GM04504 (cell line): Measurements from ENCODE around the gene DPP6.
A peak's percentile ranks its signal among the peaks of the same experiment; 100 is the strongest.
"Not testable (repeated sequence)": the region's sequence is repeated elsewhere in the genome, so short reads cannot be mapped to it uniquely, and the experiment has no call there.

Source experiments
- DNase-seq: peaks from one replicate; pipeline ENCODE4 v3.0.0-alpha.2; 2012; ENCODE audit warnings: low read depth

Gene DPP6

DNA sequence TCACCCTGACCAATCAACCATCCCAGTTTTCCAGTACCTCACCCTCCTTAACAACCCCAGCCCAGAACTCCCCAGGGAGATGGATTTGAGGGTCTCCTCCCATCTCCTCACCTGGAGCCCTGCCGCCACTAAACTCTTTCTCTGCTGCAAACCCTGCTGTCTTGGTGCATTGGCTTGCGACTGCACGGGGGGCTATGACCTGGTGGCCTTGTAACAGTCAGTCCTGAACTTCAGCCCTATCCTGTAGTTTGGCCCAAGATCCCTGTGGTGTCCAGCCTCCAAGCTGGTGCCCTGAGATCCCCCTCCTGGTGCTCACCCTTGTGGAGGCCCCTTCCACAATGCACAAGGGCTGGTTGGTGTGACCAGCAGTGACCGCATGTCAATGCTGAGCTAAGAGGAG lies 858.8 kb downstream of the DPP6 start:
- no peak for DNase-seq

DNA sequence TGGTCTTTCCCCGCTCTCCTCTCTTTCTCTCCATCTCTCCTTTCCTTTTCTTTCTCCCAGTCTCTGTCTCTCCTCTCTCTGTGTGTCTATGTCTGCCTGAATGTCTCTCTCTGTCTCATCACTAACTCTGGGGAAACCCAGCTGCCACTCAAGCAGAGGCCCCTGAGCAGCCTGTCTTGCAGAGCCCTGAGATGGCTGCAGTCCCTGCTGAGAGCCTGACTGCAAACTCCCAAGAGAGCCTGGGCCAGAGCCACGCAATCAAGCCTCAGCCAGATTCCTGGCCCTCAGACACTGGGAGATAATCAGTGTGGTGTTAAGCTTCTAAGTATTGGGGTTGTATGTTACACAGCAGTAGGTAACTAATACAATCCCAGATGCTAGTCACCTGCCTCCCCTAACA lies 859.2 kb downstream of the DPP6 start:
- no peak for DNase-seq

DNA sequence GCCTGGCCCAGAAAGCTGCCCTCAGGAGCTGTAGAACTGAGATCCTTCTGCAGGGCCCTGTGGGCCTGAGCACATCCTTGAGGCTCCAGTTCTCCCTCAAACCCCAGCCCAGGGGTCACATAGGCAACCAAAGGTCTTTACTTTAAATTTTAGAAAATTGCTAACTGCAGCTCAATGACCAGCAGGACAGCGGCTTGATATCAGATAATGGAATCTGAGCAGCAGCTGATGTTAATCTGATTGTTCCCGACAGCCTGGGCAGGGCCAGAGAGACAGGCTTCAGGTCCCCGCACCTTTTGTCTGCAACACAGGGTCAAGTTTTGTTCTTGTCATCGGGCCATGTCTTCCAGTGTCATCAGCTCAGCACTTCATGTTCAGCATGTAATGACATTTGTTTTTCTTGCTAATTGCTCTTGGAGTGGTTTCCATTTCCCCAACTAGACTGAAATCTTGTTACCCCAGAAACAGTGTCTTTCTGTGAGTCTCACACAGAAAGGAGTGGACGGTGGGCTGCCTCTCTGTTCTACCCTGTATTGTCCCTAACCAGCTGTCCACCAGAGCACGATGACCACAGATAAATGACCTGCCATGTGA lies 859.8 kb downstream of the DPP6 start:
- DNase-seq, result no peak

DNA sequence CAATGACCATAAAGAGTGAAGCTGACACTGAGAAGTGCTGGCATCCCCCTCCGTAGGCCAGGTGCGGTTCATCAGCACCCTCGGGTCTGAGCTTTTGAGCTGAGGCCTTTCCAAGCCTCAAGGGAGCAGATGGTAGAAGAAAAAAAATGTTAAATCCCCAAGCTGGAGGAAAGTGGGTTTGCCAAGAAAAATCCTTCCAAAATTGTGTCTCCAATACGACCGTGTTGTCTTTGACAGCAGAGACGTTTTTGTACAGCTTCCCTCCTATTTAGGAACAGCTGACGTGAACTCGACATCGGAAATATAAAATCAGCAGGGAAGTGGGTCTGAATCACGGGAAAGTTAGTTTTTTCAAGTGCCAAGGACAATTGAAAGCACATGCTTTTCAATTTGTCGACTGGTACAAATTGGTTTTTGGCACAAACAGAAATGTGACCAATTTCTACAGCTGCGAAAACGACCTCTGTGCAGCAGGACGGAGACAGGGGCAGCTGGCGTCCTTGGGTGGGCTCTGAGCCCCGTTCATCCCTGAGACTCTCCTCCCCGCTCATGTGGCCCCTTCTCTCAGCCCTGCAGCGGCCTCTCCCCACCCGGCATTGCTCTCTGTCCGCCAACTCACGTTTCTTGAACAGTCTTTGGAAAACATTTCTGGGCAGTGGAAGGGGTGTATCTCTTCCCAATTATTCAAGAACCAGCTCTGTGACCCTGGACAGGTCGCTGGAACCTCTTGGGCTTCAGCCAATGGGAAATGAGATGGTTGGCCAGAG lies 860.9 kb downstream of the DPP6 start:
- no peak for DNase-seq

DNA sequence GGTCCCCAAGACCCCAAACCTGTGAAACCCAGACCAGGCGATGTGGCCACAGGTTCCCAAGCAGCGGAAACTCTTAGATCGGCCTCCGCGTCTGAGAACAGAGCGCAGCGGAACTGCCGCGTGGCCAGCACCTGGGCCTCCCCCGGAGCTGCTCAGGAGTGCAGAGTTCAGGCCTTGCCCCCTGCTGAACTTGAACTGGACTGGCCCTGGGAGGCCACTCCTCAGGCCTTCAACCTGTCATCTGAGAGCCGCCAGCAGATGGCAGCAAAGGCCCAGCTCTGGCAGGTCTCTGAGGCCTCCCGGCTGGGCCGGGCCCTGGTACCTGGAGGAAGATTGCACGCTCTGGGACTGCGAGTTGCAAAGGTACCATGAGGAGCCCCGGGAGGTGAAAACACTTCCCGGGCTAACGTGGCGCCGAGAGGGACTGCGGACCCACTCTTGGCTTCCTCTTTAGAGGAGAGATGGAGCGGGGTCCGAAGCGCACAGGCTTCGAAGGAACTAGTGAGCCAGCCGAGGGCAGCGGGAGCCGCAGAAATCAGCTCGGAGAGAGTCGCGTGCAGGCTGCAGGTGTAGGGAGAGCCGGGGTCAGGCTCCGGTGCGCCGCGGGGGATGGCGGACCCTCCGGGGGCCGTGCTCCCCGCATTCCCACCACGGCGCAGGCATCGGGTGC lies 861.6 kb downstream of the DPP6 start:
- peak; percentile 44 for DNase-seq

DNA sequence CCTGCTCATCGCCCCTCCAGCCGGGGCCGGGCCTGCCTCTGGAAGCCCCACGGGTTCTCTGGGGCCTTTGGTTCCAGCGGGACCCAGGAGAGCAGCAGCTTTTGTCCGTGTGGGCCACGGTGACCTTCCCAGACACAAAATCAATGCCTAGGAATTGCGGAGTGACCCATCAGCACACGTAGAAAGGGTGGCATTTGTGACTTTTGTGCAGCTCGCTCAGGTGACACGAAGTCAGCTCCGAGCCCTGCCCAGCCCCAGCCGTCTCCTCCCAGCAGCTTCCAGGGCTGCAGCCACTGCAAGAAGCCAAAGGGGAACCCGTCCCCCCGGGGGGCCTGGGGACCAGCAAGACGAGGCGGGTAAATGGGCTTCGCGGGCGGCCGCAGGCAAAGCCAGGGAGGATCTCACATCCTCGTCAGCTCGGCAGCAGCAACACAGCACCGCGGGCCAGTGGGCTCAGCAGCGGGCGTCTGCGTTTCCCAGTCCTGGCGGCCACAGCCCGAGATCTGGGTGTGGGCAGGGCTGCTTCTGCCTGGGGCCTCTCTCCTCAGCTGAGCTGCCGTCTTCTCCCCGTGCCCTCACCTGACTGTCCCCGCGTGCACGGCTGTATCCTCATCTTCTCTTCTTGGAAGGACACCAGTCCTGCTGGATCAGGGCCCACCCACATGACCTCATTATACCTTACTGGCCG lies 862.3 kb downstream of the DPP6 start:
- no peak for DNase-seq

DNA sequence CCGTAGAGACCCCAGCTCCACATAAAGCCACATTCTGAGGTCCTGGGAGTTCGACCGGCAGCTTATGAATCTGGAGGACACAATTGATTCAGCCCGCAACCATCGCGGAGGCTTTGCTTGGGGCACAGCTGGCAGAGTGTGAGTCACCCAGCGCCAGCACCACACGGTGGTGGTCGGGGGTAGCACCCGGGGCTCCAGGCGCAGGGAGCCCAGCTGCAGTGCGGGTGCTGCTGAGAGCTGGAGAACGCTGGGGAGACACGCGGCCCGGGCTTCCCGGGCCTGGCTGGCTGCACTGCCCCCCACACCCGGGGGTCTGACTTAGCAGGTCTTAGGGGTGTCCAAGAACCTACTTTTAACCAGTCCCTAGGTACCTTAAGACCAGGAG lies 862.8 kb downstream of the DPP6 start:
- DNase-seq, result no peak

DNA sequence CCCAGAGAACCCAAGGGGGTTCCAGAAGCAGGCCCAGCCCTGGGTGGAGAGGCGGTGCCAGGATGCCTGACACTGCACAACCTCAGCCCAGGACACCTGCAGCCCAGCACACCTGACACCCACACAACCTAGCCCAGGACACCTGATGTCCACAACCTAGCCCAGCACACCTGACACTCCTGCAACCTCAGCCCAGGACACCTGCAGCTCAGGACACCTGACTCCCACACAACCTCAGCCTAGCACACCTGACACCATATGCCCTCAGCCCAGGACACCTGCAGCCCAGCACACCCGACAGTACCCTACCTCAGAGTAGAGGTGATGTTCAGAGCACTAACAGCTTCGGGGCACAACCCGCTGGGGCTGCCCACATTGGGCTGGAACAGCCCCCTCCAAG lies 863.4 kb downstream of the DPP6 start:
- no peak for DNase-seq

DNA sequence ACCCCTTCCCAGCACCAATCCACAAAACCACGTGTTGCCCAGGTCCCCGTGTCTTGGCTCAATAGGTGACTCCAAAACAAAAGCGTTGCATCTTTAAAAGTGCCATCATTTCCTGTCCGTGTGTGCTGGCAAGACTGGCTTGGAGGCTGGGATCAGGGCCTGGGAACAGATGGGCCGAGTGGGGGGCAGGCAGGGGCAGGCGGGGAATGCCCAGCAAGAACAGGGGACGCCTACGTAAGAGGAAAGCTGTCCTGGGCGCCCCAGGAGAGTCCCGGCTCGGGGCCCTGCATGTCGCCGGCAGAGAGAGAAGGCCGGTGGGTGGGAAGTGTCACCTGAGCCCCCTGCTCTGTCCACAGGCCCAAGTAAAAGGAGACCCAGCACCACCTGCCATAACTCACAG lies 864.2 kb downstream of the DPP6 start:
- no peak for DNase-seq

DNA sequence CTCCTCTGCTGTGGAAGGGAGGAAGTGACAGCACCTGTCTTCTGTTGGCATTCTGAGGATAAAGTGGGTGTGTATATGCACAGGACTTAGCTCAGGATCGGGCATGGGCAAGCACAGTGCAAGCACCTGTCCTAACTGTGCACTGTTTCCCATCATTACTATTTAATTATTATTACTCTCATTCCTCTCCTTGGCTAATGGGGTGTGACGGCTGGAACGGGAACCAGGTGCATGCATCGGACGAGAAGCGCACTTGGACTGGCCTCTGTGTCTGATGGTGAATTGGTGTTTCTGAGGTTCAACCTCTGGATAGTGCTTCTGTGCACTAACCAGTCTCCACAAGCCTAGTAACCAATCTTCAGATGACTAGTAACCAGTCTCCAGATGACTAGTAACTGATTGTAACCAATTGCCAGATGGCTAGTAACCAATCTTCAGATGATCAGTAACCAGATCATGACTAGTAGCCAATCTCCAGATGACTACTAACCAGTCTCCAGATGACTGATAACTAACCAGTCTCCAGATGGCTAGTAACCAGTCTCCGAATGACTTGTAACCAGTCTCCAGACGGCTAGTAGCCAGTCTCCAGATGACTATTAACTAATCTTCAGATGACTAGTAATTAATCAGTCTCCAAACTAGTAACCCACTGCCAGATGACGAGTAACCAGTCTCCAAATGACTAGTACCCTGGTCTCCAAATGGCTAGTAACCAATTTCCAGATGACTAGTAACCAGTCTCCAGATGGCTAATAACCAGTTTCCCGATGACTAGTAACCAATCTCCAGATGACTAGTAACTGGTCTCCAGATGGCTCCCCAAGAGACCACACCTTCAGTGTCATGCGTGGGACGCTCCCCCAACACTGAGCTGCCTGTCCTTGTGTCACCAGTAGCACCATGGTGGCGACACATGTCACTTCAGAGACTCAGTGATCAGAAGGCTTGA lies 864.9 kb downstream of the DPP6 start:
- DNase-seq, result no peak

DNA sequence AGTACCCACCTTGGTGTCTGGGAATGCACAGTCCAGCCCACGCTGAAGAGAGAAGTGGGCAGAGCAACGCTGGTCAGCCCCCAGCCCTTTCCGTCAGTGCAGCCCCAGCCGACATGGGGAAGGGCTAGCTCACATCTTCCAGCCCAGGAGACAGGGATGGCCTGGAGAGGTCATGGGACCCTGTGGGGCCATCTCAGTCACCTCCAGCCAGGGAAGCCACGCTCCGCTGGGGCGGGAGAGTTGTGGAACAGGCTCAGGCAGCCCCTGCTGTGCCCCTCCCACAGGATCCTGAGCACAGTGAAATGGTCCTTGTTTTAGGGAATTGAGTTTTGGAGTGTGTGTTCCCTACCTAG lies 865.6 kb downstream of the DPP6 start:
- no peak for DNase-seq

DNA sequence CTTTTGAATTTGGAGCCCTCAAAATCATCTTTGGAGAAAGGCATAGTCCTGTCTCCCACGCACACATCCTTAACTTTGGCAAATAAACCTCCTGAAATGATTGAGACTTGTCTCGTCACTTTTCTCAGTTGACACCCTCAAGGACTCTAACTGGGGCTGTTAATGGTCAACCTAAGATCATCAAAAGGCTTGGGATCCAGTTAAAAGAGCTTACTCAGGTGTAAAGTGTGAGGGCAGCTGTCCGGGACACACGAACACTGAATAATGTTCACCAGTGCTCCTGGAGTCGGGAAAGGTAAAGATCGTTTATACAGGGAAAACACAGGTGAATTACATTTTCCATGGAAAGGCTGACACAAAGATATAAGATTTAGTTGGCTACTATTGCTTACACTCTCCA lies 866.1 kb downstream of the DPP6 start:
- DNase-seq, result no peak

DNA sequence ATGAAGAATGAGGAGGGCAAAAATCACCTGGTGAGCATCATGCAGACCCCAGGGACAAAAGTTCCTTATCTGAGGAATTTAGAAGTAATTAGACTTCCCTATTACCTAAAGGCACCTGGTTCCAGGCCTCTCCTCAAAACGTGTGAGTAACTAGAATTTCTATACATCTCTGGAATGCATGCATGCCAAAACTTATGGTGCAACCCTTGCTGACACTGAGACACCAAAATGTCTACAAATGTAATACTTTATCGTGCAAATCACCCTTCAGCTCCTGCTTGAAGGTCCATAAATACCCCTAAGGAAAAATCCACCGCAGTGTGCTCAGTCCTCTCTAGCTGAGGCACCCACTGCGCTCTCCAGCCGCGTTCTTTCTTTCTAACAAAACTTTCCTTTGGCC lies 866.5 kb downstream of the DPP6 start:
- no peak for DNase-seq

DNA sequence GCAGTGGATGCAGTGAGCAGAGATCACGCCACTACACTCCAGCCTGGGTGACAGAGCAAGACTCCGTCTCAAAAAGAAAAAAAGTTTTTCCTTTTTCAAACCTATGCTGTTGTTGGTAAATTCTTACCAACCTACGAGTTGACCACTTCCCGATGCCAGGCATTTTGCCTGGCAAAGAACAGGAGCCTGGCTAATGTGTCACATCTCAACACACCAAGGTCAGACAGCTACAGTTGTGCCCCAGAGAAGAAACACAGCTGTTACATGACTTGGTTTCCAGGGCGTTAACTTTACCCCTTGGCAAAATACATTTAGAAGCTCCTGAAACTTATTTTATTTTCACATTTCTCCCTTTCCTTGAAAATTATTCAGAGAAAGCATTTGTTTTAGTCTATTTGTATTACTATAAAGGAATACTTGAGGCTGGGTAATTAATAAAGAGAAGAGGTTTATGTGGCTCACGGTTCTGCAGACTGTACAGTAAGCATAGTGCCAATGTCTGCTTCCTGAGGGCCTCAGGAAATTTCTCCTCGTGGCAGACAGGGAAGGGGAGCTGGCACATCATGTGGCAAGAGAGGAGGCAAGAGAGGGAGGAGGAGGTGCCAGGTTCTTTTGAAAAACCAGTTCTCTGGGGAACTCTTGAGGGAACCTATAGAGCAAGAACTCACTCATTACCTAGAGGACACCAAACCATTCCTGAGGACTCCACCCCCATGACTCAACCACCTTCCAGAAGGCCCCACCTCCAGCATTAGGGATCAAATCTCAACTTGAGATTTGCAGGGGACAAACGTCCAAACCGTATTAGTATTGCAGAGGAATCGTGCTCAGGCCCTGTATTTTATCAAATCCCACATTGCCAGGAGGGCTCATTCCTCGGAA lies 867.4 kb downstream of the DPP6 start:
- no peak for DNase-seq

DNA sequence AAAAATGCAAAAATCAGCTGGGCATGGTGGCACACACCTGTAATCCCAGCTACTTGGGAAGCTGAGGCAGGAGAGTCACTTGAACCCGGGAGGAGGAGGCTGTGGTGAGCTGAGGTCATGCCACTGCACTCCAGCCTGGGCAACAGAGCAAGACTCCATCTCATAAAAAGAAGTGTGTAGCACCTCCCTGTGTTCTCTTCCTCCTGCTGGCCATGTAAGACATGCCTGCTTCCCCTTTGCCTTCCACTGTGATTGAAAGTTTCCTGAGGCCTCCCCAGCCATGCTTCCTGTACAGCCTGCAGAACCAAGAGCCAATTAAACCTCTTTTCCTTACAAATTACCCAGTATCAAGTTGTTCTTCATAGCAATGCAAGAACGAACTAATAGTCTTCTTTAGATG lies 870.3 kb downstream of the DPP6 start:
- not testable (repeated sequence) for DNase-seq

DNA sequence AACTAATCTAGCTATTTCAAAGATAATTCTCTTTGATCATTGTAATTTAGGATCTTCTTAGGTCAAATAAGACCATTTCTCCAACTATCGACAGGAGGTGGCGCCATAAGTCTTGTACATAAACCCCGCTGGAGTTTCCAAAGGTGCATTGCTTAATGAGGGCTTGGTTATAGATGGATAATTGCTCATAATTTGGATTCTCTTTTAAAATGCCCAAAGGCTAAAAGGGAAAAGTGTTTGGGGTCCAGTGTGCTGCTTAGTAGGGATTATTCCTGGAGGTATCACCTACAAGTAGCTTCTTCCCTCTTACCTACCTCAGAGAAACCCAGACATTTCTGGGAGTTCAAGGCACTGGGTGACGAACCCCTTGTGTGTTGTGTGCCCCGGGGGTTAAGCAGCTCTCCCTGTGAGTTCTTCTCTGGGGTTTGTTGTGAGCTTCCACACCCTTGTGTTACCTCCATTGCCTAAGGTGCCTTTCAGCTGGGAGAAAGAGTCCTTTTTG lies 875.5 kb downstream of the DPP6 start:
- peak; percentile 63 for DNase-seq

DNA sequence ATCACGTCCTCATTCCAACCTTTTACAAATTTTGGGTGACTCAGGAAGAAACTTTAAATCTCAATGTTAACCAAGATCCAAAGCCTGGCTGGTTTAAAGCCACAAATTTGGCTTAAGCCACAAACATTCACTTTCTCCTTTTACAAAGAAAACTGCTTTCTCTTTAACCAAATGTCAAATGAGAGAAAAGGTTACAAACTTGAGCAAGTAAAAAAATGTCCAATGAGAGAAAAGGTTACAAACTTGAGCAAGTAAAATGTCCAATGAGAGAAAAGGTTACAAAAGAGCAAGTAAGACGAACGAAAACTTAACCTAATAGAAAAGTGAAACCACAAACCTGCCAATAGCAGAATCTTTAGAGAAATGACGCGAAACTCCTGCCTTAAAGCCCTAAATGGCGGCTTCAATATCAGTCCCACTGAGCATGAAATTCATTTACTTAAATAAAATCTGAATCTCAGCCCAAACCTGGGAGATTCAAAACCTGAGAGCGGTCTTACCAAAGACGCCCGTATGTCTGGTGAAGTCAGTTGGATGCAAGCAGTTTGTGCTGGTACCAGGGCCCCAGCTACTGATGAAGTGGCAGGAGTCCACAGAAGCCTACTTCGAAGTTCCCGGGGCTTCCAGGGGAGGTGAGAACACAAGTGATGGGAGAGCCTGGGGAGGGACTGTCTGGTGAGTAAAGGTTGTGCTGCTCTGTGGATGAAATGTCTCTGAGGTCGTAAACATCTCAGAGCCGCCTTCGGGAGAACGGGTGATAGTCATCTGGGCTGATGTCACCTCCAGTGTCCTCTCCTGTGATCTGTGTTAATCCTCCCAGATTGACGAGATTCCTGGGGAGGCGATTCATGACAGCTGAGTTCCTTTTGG lies 876.2 kb downstream of the DPP6 start:
- DNase-seq, result peak; percentile 89

DNA sequence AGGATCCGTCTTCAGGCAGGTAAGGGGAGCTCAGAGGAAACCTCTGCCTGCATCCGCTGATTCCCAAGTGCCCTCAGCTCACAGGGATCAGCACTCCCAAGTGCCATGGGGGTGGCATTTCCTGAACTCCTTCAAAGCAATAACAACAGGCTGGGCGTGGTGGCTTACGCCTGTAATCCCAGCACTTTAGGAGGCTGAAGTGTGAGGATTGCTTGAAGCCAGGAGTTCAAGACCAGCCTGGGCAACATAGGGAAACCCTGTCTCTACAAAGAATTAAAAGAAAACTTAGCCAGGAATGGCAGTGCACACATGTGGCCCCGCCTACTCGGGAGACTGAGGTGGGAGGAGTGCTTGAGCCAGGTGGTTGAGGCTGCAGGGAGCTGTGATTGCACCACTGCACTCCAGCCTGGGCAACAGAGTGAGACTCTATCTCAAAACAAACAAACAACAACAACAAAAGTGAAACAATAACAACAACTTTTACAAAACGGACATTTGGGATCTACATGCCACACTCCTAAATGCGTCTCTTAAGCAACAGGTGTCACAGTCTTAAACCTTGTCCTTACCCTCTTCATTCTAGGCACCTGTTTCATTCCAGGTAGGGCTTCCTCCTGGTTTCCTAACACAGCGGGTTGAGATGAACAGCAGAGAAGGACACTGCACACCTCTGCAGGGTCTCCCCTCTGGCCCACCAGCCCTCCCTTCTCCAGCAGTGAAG lies 877.0 kb downstream of the DPP6 start:
- no peak for DNase-seq

DNA sequence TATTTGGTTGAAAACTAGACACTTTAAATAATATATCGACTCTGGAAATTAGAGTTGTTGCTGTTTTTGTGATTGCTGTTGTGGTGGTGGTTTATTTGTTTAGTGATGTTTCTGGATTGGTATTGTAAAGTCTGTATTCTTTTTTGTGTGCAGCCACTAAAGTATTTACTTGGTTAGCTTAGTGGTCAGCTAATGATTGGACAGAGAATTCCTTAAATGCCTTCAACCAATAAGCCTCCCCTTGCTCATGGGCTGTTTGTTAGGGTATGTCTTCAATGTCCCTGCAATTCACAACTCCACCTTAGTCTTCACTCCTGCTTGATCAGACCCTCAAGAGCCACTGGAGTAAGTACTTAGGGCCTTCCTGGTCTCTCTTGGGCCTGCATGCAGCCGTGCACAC lies 879.7 kb downstream of the DPP6 start:
- no peak for DNase-seq
